Measurements from ENCODE around the gene MICALL1.

MICALL1 gene

GRCh38 chr22:37985751-37986281 lies 79.7 kb downstream of the MICALL1 start:
- DNase-seq = peak; percentile 88 to 93

- DNase-seq = no peak
Observed at GRCh38 chr22:37986371-37986770, 80.3 kb downstream of the MICALL1 start.

GRCh38 chr22:37989146-37990045 lies 83.3 kb downstream of the MICALL1 start:
- DNase-seq = no peak

- DNase-seq = no peak
Observed at GRCh38 chr22:37990301-37990700, 84.2 kb downstream of the MICALL1 start.

GRCh38 chr22:37990862-37991261 lies 84.8 kb downstream of the MICALL1 start:
- no peak for DNase-seq

- no peak for DNase-seq
Observed at GRCh38 chr22:37991731-37992442, 85.8 kb downstream of the MICALL1 start.
